Neural progenitor cell (in vitro differentiated cells): ENCODE results near the gene BCAS4.

Source experiments
- CTCF ChIP-seq: fragments of 200-600 bp; sonication (generic); IDR thresholded peaks from 2 replicates; pipeline ENCODE4 v1.5.1; 2017; ENCODE audit warnings: antibody characterized with exemption, mild to moderate bottlenecking
- EZH2phosphoT487 ChIP-seq: fragments of 200-600 bp; sonication (generic); IDR thresholded peaks from 2 replicates; pipeline ENCODE4 v1.6.1; 2017; ENCODE audit warnings: antibody characterized with exemption

GRCh38 chr20:50750145-50750671 is 44.7 kb upstream of the BCAS4 start:
- TF ChIP-seq CTCF (no peak), EZH2phosphoT487 (no peak)
